Spleen (tissue), 13 donors: Measurements from ENCODE around the gene PCDHB8. TPM values are rescaled to one million over a fixed set of nuclear protein-coding genes. Genes with fewer than 3 reads are reported as not detected.
A peak's percentile ranks its signal among the peaks of the same experiment; 100 is the strongest.
"Not testable (repeated sequence)": the region's sequence is repeated elsewhere in the genome, so short reads cannot be mapped to it uniquely, and the experiment has no call there.

ENCODE experiments used
- DNase-seq: peaks from one replicate; pipeline ENCODE4 v3.0.0-alpha.2; 2020
- H3K27ac ChIP-seq, 8 donors: fragments of 200-600 bp; sonication (generic) in 7 of 8; 1 replicate in 4 of 8; 2 replicates in 4 of 8; pipeline versions ENCODE4 v1.5.0 to v1.8.0; 2016 to 2021; ENCODE audit warnings: inconsistent platforms in 4 of 8, mild to moderate bottlenecking in 4 of 8, moderate library complexity in 1 of 8
- H3K27me3 ChIP-seq, 7 donors: fragments of 200-600 bp; sonication (generic) in 6 of 7; replicated peaks in 1 of 7; 1 replicate in 4 of 7; 2 replicates in 3 of 7; pipeline versions ENCODE4 v1.5.0 to v1.8.0; 2016 to 2021; ENCODE audit warnings: inconsistent platforms in 3 of 7, mild to moderate bottlenecking in 1 of 7
- H3K36me3 ChIP-seq, 6 donors: fragments of 200-600 bp; sonication (generic) in 5 of 6; 1 replicate in 4 of 6; 2 replicates in 2 of 6; pipeline versions ENCODE4 v1.5.0 to v1.8.0; 2016 to 2021; ENCODE audit warnings: inconsistent platforms in 2 of 6
- H3K4me1 ChIP-seq, 6 donors: fragments of 200-600 bp; sonication (generic) in 5 of 6; 1 replicate in 3 of 6; 2 replicates in 3 of 6; pipeline versions ENCODE4 v1.5.0 to v1.8.0; 2016 to 2021; ENCODE audit warnings: inconsistent platforms in 3 of 6
- H3K4me3 ChIP-seq, 8 donors: fragments of 200-600 bp; sonication (generic) in 7 of 8; 1 replicate in 4 of 8; 2 replicates in 4 of 8; pipeline versions ENCODE4 v1.5.0 to v1.8.0; 2016 to 2021; ENCODE audit warnings: inconsistent platforms in 4 of 8, mild to moderate bottlenecking in 4 of 8, moderate library complexity in 2 of 8
- H3K9me3 ChIP-seq, 8 donors: fragments of 200-600 bp; sonication (generic) in 7 of 8; 1 replicate in 4 of 8; 2 replicates in 4 of 8; pipeline versions ENCODE4 v1.5.0 to v1.8.0; 2016 to 2021; ENCODE audit warnings: inconsistent platforms in 4 of 8
- POLR2A ChIP-seq, 3 donors: fragments of 450-650 bp; IDR thresholded peaks; one replicate each; pipeline ENCODE4 v1.5.1; 2017; ENCODE audit warnings: antibody characterized with exemption in 3 of 3, mild to moderate bottlenecking in 1 of 3
- POLR2AphosphoS5 ChIP-seq, 3 donors: sonication (generic); formaldehyde crosslinking; IDR thresholded peaks; one replicate each; pipeline ENCODE4 v1.5.1; 2017; ENCODE audit warnings: antibody characterized with exemption in 3 of 3
- WGBS, 5 donors: extraction: QIAGEN DNeasy Blood & Tissue Kit in 3 of 5; methylation state at CpG; one replicate each; pipeline versions ENCODE4 v1.1.5 to v1.1.7; 2013 to 2018; 5-methylcytosine and 5-hydroxymethylcytosine counted together
- intact Hi-C: fragments of 100-400 bp; cut with DNase I; formaldehyde crosslinking; loops from one replicate; pipeline ENCODE4 v1.15.0; 2023; ENCODE audit warnings: low total_unique reads
- long read RNA-seq, 2 donors: transcript quantifications; one replicate each; lab custom pipeline, GENCODE V29; 2026
- polyA plus RNA-seq, 3 donors: library from polyadenylated mRNA; stranded (reverse); fragments of 200-250 nt; gene quantifications; one replicate each; pipeline ENCODE4 v1.2.1, GENCODE V29; 2013
- total RNA-seq, 7 donors: library from RNA; depleted of rRNA in 3 of 7; stranded (reverse); fragments of >200 nt in 3 of 7; fragmentation: NEBNext Ultra II Directional in 4 of 7; extraction: Animal tissue kit (Norgen Biotek cat#: 25700) in 4 of 7; gene quantifications; one replicate each; pipeline versions ENCODE4 v1.1.0 to v1.2.1, GENCODE V29; 2016 to 2021
- TF ChIP-seq, protein P1 (sequence below), 11 experiments: fragments of 200-600 bp in 7 of 11; fragments of 450-650 bp in 4 of 11; sonication (generic) in 4 of 11; IDR thresholded peaks in 8 of 11; conservative IDR thresholded peaks in 3 of 11; 1 replicate in 7 of 11; 2 replicates in 4 of 11; pipeline versions ENCODE4 v1.4.0 to v1.8.0; 2016 to 2021; ENCODE audit warnings: antibody characterized with exemption in 11 of 11, inconsistent platforms in 4 of 11, mild to moderate bottlenecking in 1 of 11
- donor health status: healthy with polysubstance abuse.
- donor health status: DM: no; HTN: no; CAD: no; lungs with moderate emphysema.
- donor health status: DM: no; HTN: no; CAD: no.
- donor health status: Bipolar disorder and iron deficiency.
- donor health status: healthy.
- donor health status: DM: no; HTN: no; CAD: no.
- donor health status: DM: yes; HTN: yes; CAD: no.

The PCDHB8 gene
- total RNA-seq = 1 to 10 TPM in 3 of 7 donors, under 1 TPM in 3, not detected in 1; 0.51 to 1.8 (median 1.0) TPM
- polyA plus RNA-seq = under 1 TPM in 2 of 3 donors, not detected in 1; 0.03 to 0.10 TPM
- long read RNA-seq, donor 1 = 0 reads
- long read RNA-seq, donor 2 = 0 reads

DNA sequence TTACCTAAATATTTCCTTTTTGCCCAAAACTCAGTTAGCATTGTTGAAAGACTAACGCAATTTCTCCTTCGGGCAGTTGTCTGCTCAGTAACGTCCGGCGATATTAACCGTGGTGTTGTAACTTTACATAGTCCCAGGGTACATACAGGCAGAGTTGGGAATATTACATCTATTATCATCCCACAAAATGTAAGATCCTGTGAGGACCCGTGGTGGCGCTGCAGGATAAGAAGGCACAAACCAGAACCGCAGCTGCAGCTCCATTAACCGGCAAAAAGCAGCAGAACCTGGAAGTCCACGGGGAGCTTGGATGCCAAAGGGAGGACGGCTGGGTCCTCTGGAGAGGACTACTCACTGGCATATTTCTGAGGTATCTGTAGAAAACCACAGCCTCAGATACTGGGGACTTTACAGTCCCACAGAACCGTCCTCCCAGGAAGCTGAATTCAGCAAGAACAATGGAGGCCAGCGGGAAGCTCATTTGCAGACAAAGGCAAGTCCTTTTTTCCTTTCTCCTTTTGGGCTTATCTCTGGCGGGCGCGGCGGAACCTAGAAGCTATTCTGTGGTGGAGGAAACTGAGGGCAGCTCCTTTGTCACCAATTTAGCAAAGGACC, at the start of gene PCDHB8:
Gene PCDHB8, plus strand, starts transcription at position 214 of the 615 bp plus-strand sequence. Its CDS starts 245 bp downstream, at position 459.
- H3K4me3 ChIP-seq, intact Hi-C loops, H3K4me1 ChIP-seq, H3K27ac ChIP-seq, DNase-seq, H3K36me3 ChIP-seq: not testable (repeated sequence)
- Histone ChIP-seq H3K9me3 (peaks cover 0 to 80% (median 65%) of the 10 kb centered on the region in 8 donors), H3K27me3 (peaks cover 0 to 91% (median 11%) of the 10 kb centered on the region in 7 donors)
- WGBS, 5 donors = 25 to 35% (median 30%) methylated on average over 13 to 17 of the region's 18 CpGs

DNA sequence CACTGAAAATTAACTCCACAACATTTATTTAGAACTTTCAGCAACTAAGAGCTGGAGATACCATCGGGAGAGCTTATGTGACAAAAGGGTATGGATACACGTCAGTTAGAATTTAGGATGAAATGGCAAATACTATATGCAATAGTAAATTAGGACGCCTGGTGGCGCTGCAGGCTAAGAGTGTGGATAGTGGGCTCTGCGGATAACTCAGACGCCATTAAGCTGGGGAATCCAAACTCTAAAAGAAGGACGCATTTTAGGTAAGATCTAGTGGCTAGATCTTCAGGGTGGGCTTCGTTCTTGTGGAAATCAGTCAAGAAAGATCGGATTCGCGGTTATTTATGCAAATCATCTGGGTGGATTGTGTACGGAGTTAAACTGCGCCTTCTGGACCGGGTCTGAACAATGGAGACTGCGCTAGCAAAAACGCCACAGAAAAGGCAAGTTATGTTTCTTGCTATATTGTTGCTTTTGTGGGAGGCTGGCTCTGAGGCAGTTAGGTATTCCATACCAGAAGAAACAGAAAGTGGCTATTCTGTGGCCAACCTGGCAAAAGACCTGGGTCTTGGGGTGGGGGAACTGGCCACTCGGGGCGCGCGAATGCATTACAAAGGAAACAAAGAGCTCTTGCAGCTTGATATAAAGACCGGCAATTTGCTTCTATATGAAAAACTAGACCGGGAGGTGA, 42.4 kb upstream of the PCDHB8 start, which contains the start of gene PCDHB5:
Gene PCDHB5, plus strand, starts transcription at position 177 of the 688 bp plus-strand sequence. Its CDS starts 229 bp downstream, at position 406.
- intact Hi-C loops = no loop called here
- TF ChIP-seq POLR2A (IDR thresholded peaks at IDR 0.05) = no peak
- TF ChIP-seq, protein P1, sequence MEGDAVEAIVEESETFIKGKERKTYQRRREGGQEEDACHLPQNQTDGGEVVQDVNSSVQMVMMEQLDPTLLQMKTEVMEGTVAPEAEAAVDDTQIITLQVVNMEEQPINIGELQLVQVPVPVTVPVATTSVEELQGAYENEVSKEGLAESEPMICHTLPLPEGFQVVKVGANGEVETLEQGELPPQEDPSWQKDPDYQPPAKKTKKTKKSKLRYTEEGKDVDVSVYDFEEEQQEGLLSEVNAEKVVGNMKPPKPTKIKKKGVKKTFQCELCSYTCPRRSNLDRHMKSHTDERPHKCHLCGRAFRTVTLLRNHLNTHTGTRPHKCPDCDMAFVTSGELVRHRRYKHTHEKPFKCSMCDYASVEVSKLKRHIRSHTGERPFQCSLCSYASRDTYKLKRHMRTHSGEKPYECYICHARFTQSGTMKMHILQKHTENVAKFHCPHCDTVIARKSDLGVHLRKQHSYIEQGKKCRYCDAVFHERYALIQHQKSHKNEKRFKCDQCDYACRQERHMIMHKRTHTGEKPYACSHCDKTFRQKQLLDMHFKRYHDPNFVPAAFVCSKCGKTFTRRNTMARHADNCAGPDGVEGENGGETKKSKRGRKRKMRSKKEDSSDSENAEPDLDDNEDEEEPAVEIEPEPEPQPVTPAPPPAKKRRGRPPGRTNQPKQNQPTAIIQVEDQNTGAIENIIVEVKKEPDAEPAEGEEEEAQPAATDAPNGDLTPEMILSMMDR (IDR thresholded peaks at IDR 0.05 in 8 of 11, conservative IDR thresholded peaks at IDR 0.05 in 3 of 11) = peak in 5 of 11 experiments; percentile 11 to 39 (median 28)
- no peak for TF ChIP-seq POLR2AphosphoS5 (IDR thresholded peaks at IDR 0.05)
- Histone ChIP-seq H3K27ac (no peak within 1 kb of the TSS), H3K9me3 (peaks cover 0 to 94% (median 75%) of the 10 kb centered on the region in 8 donors), H3K36me3 (no peaks in the 10 kb centered on the region), H3K27me3 (peaks cover 0 to 12% (median 0%) of the 10 kb centered on the region in 7 donors), H3K4me1 (no peaks in the 10 kb centered on the region), H3K4me3 (peak within 1 kb of the TSS in 4 of 8 donors; percentile 17 to 54 (median 28))
- 18 to 30% (median 25%) methylated on average over 22 of the region's 22 CpGs for WGBS, 5 donors
- no peak for DNase-seq

DNA sequence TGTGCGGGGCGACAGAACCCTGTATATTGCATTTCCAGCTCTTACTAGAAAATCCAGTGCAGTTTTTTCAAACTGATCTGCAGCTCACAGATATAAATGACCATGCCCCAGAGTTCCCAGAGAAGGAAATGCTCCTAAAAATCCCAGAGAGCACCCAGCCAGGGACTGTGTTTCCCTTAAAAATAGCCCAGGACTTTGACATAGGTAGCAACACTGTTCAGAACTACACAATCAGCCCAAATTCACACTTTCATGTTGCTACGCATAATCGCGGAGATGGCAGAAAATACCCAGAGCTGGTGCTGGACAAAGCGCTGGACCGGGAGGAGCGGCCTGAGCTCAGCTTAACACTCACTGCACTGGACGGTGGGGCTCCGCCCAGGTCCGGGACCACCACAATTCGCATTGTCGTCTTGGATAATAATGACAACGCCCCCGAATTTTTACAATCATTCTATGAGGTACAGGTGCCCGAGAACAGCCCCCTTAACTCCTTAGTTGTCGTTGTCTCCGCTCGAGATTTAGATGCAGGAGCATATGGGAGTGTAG, 41.8 kb upstream of the PCDHB8 start:
- Histone ChIP-seq H3K27me3 (peaks cover 0 to 12% (median 0%) of the 10 kb centered on the region in 7 donors), H3K27ac (no peak overlapping the region), H3K4me1 (no peaks in the 10 kb centered on the region), H3K4me3 (peak overlapping the region in 3 of 8 donors; percentile 22 to 54 (median 33)), H3K36me3 (no peaks in the 10 kb centered on the region), H3K9me3 (peaks cover 0 to 96% (median 72%) of the 10 kb centered on the region in 8 donors)
- intact Hi-C loops = no loop called here
- 43 to 63% (median 50%) methylated on average over 19 of the region's 19 CpGs for WGBS, 5 donors
- DNase-seq = no peak
- TF ChIP-seq, protein P1 (IDR thresholded peaks at IDR 0.05 in 8 of 11, conservative IDR thresholded peaks at IDR 0.05 in 3 of 11) = no peak
- TF ChIP-seq POLR2AphosphoS5 (IDR thresholded peaks at IDR 0.05) = no peak
- no peak for TF ChIP-seq POLR2A (IDR thresholded peaks at IDR 0.05)

DNA sequence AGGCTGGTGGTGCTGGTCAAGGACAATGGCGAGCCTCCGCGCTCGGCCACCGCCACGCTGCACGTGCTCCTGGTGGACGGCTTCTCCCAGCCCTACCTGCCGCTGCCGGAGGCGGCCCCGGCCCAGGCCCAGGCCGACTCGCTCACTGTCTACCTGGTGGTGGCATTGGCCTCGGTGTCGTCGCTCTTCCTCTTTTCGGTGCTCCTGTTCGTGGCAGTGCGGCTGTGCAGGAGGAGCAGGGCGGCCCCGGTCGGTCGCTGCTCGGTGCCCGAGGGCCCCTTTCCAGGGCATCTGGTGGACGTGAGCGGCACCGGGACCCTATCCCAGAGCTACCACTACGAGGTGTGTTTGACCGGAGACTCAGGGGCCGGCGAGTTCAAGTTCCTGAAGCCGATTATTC, 40.2 kb upstream of the PCDHB8 start:
- H3K4me1 ChIP-seq, H3K36me3 ChIP-seq, intact Hi-C loops, H3K27ac ChIP-seq, DNase-seq, H3K4me3 ChIP-seq: not testable (repeated sequence)
- H3K27me3 ChIP-seq = peaks cover 0 to 19% (median 0%) of the 10 kb centered on the region in 7 donors
- H3K9me3 ChIP-seq = peaks cover 0 to 98% (median 70%) of the 10 kb centered on the region in 8 donors
- 42 to 66% (median 50%) methylated on average over 16 to 34 of the region's 34 CpGs for WGBS, 5 donors
